NCI-H2171 treated with DMSO at 0.1 percent for 48 hours (cell line): ENCODE measurements around the gene TOMM20.
"Not testable (repeated sequence)": the region's sequence is repeated elsewhere in the genome, so short reads cannot be mapped to it uniquely, and the experiment has no call there.

Source experiments
- DNase-seq: peaks from one replicate; lab custom pipeline; 2025; lab: John Stamatoyannopoulos, UW

TOMM20 gene

GRCh38 chr1:235128456-235129328 lies at the start of gene TOMM20:
Gene TOMM20 (minus strand): TSS chr1:235128837. CDS start chr1:235128715, 122 bp downstream.
- peak; percentile 98 for DNase-seq

GRCh38 chr1:235176486-235176885 lies 47.8 kb upstream of the TOMM20 start:
- no peak for DNase-seq

- DNase-seq: no peak
Observed at GRCh38 chr1:235169986-235170385, 41.3 kb upstream of the TOMM20 start.

DNA sequence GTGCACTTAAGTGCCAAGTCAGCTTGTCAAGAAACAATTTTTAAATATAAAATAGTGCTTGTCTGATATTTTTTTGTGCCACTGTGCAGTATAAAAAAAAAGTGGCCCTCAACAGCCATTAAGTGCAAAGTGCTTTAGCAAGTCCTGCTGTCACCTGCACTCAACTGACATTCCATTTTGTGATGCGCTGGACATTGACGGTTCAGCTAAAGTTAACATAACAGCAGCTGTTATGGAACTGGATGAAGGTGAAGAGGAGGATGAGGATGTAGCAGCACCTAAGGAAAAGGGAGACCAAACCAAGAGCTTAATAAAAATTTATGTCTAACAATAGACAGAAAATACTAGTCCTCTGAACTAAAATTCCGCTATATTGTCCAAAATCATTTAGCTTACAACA lies 39.7 kb upstream of the TOMM20 start:
- no peak for DNase-seq

GRCh38 chr1:235161685-235162327 lies 33.2 kb upstream of the TOMM20 start:
- no peak for DNase-seq

DNA sequence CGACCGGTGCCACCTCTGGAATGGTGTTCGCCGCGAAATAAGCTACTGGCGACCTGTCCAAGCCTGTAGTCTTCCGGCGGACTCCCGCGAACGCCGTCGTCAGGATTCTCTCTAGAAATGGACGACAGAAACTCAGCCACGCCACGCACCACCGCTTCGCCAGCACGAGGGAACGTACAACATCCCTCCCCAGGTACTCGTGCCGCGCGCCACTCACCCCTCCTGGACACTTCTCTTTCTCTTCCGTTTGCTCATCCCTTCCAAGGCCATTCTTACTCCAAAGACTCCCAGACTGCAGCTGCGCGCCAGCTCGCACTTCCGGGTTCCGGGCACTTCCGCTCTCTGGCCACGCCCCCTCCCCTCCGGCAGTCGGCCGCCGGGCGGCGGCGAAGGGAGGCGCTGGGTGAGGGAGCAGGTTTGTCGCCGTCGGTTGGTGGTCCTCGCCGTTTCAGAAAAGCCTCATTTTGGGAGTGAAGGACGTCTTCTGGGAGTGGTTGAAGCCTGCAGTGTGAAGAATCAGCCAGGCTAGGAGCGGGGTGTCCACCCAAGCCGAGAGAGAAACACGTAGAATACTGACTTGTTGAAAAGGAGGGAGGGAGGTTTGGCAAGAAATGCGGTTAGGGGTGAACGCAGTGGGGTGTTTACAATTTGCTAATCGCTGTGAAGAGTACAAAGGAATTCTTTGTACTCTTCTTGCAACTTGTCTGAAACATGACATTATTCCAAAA lies 32.5 kb upstream of the TOMM20 start, which contains the start of gene RBM34:
Gene RBM34 (minus strand): TSS at position 294 of the 728 bp plus-strand sequence. CDS start 24 bp downstream, at position 270.
- DNase-seq: peak; percentile 93

GRCh38 chr1:235160383-235160956 lies 31.8 kb upstream of the TOMM20 start:
- DNase-seq: no peak

- not testable (repeated sequence) for DNase-seq
Observed at GRCh38 chr1:235159930-235160329, 31.3 kb upstream of the TOMM20 start.

DNA sequence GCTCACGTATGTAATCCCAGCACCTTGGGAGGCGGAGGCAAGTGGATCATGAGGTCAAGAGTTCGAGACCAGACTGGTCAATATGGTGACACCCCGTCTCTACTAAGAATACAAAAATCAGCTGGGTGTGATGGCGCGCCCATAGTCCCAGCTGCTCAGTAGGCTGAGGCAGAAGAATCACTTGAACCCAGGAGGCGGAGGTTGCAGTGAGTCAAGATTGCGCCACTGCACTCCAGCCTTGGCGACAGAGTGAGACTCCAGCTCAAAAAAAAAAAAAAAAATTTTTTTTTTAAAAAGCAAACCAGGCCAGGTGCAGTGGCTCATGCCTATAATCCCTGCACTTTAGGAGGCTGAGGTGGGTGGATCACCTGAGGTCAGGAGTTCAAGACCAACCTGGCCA lies 30.6 kb upstream of the TOMM20 start:
- DNase-seq: not testable (repeated sequence)

GRCh38 chr1:235158680-235159079 lies 30.0 kb upstream of the TOMM20 start:
- DNase-seq: no peak

- no peak for DNase-seq
Observed at GRCh38 chr1:235157150-235157549, 28.5 kb upstream of the TOMM20 start.

DNA sequence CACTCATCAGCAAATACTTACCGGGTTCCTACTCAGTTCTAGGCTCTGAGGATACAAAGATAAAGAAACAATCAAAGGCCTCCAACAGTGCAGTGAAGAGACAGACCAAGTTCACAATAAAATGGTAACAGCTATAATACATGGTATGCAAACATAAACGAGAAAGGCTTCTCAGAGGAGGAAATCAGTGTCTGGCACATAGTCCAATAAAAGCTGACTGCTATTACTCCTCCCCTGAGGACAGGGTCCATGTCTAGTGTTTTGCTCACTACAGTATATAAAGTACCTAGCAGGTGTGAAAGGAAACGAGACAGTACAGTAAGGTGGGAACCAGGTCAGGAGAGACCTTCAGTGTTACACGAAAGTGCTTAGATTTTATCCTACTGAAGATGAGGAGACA lies 28.1 kb upstream of the TOMM20 start:
- no peak for DNase-seq

GRCh38 chr1:235156265-235156664 lies 27.6 kb upstream of the TOMM20 start:
- no peak for DNase-seq

DNA sequence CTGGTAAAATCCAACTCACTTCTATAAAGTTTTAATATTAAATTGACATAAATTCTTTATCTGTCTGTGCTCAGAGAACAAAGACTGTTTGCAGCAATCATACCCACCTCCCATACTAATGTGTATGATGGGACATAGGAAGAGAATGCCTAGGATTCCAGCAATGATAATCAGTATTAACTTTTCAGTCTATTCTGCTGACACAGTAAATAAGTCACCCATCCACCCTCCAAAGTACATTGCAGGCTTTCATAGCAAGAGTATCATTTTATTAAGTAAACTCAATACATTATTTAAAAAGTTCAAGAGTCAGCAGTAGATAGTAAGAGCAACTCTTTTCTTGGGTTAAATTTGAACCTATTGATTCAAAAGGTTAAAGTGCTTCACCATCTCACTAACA lies 23.6 kb upstream of the TOMM20 start:
- DNase-seq: no peak

DNA sequence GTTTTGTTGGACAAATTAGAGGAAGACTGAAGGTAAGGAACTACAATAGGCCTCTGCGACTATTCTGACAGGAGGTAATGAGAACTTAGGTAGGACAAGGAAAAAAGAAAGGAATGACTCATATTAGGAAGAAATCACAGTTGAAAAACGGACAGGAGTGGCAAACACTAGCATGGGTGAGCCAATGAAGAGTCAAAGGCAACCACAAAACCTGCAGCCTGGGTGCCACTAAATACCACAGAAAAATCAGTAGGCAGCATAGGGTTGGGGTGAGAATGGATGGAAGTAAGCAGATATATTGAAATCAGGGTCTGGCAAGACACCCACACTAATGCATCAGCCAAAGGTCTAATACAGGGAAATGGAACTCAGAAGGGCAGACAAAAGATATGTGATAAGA lies 22.4 kb upstream of the TOMM20 start:
- DNase-seq: no peak

DNA sequence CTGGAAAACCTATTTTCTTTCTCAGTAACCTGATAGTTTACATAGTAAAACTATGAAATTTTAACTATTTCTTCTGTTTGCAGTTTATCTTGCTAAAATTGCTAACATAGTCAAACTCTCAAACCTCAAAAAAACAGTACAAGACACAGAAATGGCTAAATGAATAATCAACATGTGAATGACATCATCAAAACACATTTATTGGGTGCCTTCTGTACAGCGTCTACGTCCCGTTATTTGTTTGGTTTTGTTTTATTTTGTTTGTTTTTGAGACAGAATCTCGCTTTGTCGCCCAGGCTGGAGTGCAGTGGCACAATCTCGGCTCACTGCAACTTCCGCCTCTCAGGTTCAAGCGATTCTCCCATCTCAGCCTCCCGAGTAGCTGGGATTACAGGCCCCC lies 21.2 kb upstream of the TOMM20 start:
- no peak for DNase-seq

GRCh38 chr1:235147269-235147668 lies 18.6 kb upstream of the TOMM20 start:
- no peak for DNase-seq

- DNase-seq: no peak
Observed at GRCh38 chr1:235145639-235146038, 17.0 kb upstream of the TOMM20 start.

DNA sequence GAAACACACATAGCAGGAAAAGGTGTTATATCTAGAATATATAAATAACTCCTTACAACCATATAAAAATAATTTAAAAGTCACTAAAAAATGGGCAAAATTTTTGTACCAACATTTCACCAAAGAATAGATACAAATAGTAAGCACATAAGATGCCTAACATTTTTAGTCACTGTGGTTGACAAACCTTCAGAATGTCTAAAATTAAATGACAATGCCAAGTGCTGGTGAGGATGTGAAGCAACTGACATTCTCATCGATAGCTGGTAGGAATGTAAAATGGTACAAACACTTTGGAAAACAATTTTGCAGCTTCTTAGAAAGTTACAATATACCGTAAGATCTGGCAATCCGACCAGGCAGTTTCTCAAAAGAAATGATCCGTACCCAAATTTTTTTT lies 14.4 kb upstream of the TOMM20 start:
- no peak for DNase-seq

- DNase-seq: no peak
Observed at GRCh38 chr1:235139315-235139714, 10.7 kb upstream of the TOMM20 start.

GRCh38 chr1:235138821-235139220 lies 10.2 kb upstream of the TOMM20 start:
- no peak for DNase-seq

DNA sequence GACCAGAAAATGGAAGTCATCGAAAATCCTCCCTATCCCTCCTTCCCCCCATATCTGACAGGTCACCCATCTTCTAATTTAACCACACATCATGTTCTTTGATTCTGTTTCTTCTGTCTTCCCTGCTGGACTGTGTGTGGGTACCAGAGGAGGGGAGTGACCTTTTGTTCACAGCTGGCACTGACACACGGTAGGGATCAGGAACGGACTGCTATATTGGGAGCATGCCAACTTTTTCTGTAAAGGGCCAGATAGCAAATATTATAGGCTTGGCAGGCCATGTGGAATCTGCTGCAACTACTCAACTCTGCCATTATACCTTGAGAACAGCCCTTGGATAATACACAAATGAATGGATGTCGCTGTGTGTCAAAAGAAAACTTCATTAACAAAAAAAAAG lies 7.5 kb upstream of the TOMM20 start:
- no peak for DNase-seq
